GM10248 (cell line): ENCODE data around the gene CPED1.
"Not testable (repeated sequence)": the region's sequence is repeated elsewhere in the genome, so short reads cannot be mapped to it uniquely, and the experiment has no call there.

Source experiments
- CTCF ChIA-PET: fragments of 300-600 bp; sonication (Branson Sonifier 250); formaldehyde crosslinking; extraction: SDS; loops from one replicate; lab custom pipeline; 2021; ENCODE audit warnings: antibody characterized with exemption; lab: Yijun Ruan, JAX
- POLR2A ChIA-PET: fragments of 350-650 bp; sonication (Branson Sonifier 250); formaldehyde crosslinking; extraction: SDS; loops from one replicate; lab custom pipeline; 2020; ENCODE audit warnings: antibody characterized with exemption; lab: Yijun Ruan, JAX
- DNase-seq: peaks from one replicate; pipeline ENCODE4 v3.0.0; 2012; ENCODE audit errors: extremely low spot score
- CTCF ChIP-seq: IDR thresholded peaks from 2 replicates; pipeline ENCODE4 v1.5.1; 2012; ENCODE audit warnings: mild to moderate bottlenecking, low read depth; ENCODE audit errors: extremely low read depth, missing control alignments, control extremely low read depth

Gene CPED1

GRCh38 chr7:121286186-121286585 lies 297.7 kb downstream of the CPED1 start:
- ChIA-PET POLR2A (no interaction called here), CTCF (interaction anchor here (1.2 kb wide), 1 partner anchor 25 kb away, joined by 3 read pairs; no protein-coding TSS in a partner anchor)
- DNase-seq, result no peak
- TF ChIP-seq CTCF, result no peak

- ChIA-PET POLR2A (no interaction called here), CTCF (no interaction called here)
- no peak for TF ChIP-seq CTCF
- no peak for DNase-seq
Observed at GRCh38 chr7:121286742-121287734, 298.5 kb downstream of the CPED1 start.

- ChIA-PET POLR2A (no interaction called here), CTCF (interaction anchor here (1.3 to 2.3 kb wide), 2 partner anchors 9 to 11 kb away, joined by 6 to 7 read pairs; no protein-coding TSS in a partner anchor)
- TF ChIP-seq CTCF, result no peak
- no peak for DNase-seq
Observed at GRCh38 chr7:121288894-121289293, 300.4 kb downstream of the CPED1 start.

GRCh38 chr7:121289930-121290329 lies 301.4 kb downstream of the CPED1 start:
- POLR2A ChIA-PET, DNase-seq: not testable (repeated sequence)
- CTCF ChIA-PET, result interaction anchor here (1.3 to 2.3 kb wide), 2 partner anchors 10 kb away, joined by 6 to 7 read pairs; no protein-coding TSS in a partner anchor

GRCh38 chr7:121294448-121294992 lies 306.0 kb downstream of the CPED1 start:
- DNase-seq, result no peak
- CTCF ChIA-PET, result no interaction called here
- TF ChIP-seq CTCF, result no peak
- POLR2A ChIA-PET, result no interaction called here

GRCh38 chr7:121297843-121298242 lies 309.3 kb downstream of the CPED1 start:
- TF ChIP-seq CTCF, result no peak
- ChIA-PET POLR2A (no interaction called here), CTCF (no interaction called here)
- DNase-seq, result no peak
